ENCODE results near the gene NPBWR2. TPM values are rescaled to one million over a fixed set of nuclear protein-coding genes. Genes with fewer than 3 reads are reported as not detected.
A peak's percentile ranks its signal among the peaks of the same experiment; 100 is the strongest.

The NPBWR2 gene
- polyA plus RNA-seq, 3 donors: not detected

DNA sequence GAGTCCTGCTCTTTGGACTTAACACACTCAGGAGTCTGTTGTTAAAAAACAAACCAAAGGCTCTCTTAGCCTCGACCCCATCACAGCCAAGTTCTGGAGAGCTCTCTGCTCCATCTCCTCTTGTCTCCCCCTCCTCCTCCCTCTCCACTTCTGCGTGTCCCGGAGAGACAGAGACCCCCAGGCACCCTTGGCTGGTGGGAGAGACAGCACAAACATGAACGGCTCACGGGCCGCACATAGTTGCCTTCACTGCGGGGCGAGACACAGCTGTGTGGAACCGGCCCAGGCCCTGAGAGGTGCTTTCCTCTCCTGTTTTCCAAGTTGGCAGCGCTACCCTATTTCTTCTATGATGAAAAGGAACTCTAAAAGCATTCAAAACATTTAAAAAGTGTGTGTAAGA is 33.6 kb upstream of the NPBWR2 start:
- TF ChIP-seq, protein P1, sequence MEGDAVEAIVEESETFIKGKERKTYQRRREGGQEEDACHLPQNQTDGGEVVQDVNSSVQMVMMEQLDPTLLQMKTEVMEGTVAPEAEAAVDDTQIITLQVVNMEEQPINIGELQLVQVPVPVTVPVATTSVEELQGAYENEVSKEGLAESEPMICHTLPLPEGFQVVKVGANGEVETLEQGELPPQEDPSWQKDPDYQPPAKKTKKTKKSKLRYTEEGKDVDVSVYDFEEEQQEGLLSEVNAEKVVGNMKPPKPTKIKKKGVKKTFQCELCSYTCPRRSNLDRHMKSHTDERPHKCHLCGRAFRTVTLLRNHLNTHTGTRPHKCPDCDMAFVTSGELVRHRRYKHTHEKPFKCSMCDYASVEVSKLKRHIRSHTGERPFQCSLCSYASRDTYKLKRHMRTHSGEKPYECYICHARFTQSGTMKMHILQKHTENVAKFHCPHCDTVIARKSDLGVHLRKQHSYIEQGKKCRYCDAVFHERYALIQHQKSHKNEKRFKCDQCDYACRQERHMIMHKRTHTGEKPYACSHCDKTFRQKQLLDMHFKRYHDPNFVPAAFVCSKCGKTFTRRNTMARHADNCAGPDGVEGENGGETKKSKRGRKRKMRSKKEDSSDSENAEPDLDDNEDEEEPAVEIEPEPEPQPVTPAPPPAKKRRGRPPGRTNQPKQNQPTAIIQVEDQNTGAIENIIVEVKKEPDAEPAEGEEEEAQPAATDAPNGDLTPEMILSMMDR (IDR thresholded peaks at IDR 0.05): no peak
- no peak overlapping the region for H3K4me3 Mint-ChIP-seq
- H3K9me3 ChIP-seq (replicated peaks in 1 of 2; ENCODE audit: control insufficient read depth in 1 of 2, insufficient read depth in 1 of 2, low read length in 2 of 2): peaks cover 18 to 22% of the 10 kb centered on the region in 2 donors
- no peaks in the 10 kb centered on the region for H3K27me3 ChIP-seq (ENCODE audit: control insufficient read depth in 2 of 2, insufficient read depth in 2 of 2, low read length in 2 of 2)
- no peaks in the 10 kb centered on the region for H3K36me3 ChIP-seq (replicated peaks in 1 of 2; ENCODE audit: control insufficient read depth in 1 of 2, insufficient read depth in 2 of 2, low read length in 2 of 2)
- no peak overlapping the region for H3K4me3 ChIP-seq (replicated peaks in 1 of 3; ENCODE audit: low read depth in 2 of 3, low read length in 3 of 3)
- H3K4me2 ChIP-seq (replicated peaks; ENCODE audit: extremely low read depth, low read length, poor library complexity, severe bottlenecking): no peak overlapping the region
- no peaks in the 10 kb centered on the region for H3K79me2 ChIP-seq (ENCODE audit: insufficient read depth, low read length)
- peaks cover 15 to 22% (median 18%) of the 10 kb centered on the region in 7 donors for H3K9me3 Mint-ChIP-seq
- H3K27ac ChIP-seq (ENCODE audit: low read depth in 1 of 2, low read length in 2 of 2): no peak overlapping the region
- H3K4me1 Mint-ChIP-seq: no peaks in the 10 kb centered on the region
- H4K20me1 ChIP-seq (ENCODE audit: insufficient read depth, low read length): no peaks in the 10 kb centered on the region
- no peak for DNase-seq
- no peak overlapping the region for H3K9ac ChIP-seq (ENCODE audit: insufficient read depth, low read length, poor library complexity, severe bottlenecking)
- H3K4me1 ChIP-seq (ENCODE audit: control insufficient read depth in 1 of 2, insufficient read depth in 2 of 2, low read length in 2 of 2): no peaks in the 10 kb centered on the region
- H3K27me3 Mint-ChIP-seq (ENCODE audit: low read depth in 3 of 3): peaks cover 3 to 9% (median 6%) of the 10 kb centered on the region in 3 donors
- intact Hi-C loops (cut with micrococcal nuclease): no loop called here
- no peak overlapping the region for H2AFZ ChIP-seq (ENCODE audit: insufficient read depth, low read depth, low read length, poor library complexity, severe bottlenecking)
- H3K27ac Mint-ChIP-seq: no peak overlapping the region
- WGBS (ENCODE audit: insufficient coverage): 89% methylated on average over 6 of the region's 10 CpGs
- H3K36me3 Mint-ChIP-seq: no peaks in the 10 kb centered on the region

DNA sequence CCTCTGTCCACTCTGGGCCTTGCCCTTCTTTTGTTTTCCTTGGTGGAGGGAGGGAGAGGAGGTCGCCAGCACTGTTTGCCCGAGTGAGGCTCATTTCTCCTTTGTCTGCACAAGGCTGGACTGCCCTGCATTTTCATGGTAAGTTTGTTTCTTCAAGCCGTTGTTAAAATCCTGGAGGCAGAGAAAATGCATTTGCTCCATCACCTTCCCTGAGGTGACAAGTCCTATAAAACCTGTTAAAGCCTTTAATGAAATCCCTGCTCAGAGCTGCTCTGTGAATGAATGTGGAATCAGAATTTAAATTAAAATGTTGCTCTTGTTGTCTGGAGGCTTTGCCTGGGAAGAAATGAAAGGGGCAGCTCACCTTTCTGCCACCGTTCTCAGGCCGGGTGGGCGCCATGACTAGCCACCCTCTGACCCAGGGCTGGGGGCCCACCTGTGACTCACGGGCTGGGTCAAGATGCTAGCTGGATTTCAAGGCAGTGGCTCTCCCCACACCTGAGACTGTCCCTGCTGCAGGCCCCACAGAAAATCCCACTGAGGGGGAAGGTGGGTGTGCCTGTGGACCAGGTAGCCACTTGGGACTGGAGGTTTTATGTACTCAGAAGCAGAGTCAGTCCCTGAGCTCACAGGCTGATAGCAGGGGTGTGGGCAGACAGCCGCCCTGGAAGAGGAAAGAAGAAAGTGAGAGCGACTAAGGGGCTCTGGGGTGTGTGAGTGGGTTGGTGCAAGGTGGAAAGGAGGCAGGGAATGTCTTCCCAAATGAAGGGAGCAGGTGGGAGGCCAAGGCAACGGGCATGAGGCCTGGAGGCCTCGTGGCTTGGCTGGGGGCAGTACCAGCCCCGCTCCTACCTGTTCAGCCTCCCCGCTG is 32.9 kb upstream of the NPBWR2 start:
- Histone ChIP-seq H3K36me3 (replicated peaks in 1 of 2; ENCODE audit: control insufficient read depth in 1 of 2, insufficient read depth in 2 of 2, low read length in 2 of 2) (no peaks in the 10 kb centered on the region), H4K20me1 (ENCODE audit: insufficient read depth, low read length) (no peaks in the 10 kb centered on the region), H3K27ac (ENCODE audit: low read depth in 1 of 2, low read length in 2 of 2) (no peak overlapping the region), H2AFZ (ENCODE audit: insufficient read depth, low read depth, low read length, poor library complexity, severe bottlenecking) (no peak overlapping the region), H3K4me1 (ENCODE audit: control insufficient read depth in 1 of 2, insufficient read depth in 2 of 2, low read length in 2 of 2) (no peaks in the 10 kb centered on the region), H3K27me3 (ENCODE audit: control insufficient read depth in 2 of 2, insufficient read depth in 2 of 2, low read length in 2 of 2) (no peaks in the 10 kb centered on the region), H3K9ac (ENCODE audit: insufficient read depth, low read length, poor library complexity, severe bottlenecking) (no peak overlapping the region), H3K9me3 (replicated peaks in 1 of 2; ENCODE audit: control insufficient read depth in 1 of 2, insufficient read depth in 1 of 2, low read length in 2 of 2) (peaks cover 12 to 17% of the 10 kb centered on the region in 2 donors), H3K4me2 (replicated peaks; ENCODE audit: extremely low read depth, low read length, poor library complexity, severe bottlenecking) (no peak overlapping the region), H3K4me3 (replicated peaks in 1 of 3; ENCODE audit: low read depth in 2 of 3, low read length in 3 of 3) (no peak overlapping the region), H3K79me2 (ENCODE audit: insufficient read depth, low read length) (no peaks in the 10 kb centered on the region)
- no peaks in the 10 kb centered on the region for H3K36me3 Mint-ChIP-seq
- no peak overlapping the region for H3K4me3 Mint-ChIP-seq
- H3K4me1 Mint-ChIP-seq: no peaks in the 10 kb centered on the region
- 93% methylated on average over 5 of the region's 13 CpGs for WGBS (ENCODE audit: insufficient coverage)
- intact Hi-C loops (cut with micrococcal nuclease): no loop called here
- TF ChIP-seq, protein P1 (IDR thresholded peaks at IDR 0.05): no peak
- peaks cover 3 to 9% (median 6%) of the 10 kb centered on the region in 3 donors for H3K27me3 Mint-ChIP-seq (ENCODE audit: low read depth in 3 of 3)
- H3K27ac Mint-ChIP-seq: peak overlapping the region in 1 of 7 donors; percentile 3
- H3K9me3 Mint-ChIP-seq: peaks cover 8 to 16% (median 12%) of the 10 kb centered on the region in 7 donors
- no peak for DNase-seq
